HG03135 (cell line): ENCODE measurements around the gene AKR1A1.
"Not testable (repeated sequence)": the region's sequence is repeated elsewhere in the genome, so short reads cannot be mapped to it uniquely, and the experiment has no call there.

Source experiments
- ATAC-seq: cut with Tn5 transposase; IDR thresholded peaks from one replicate; pipeline ENCODE4 v1.9.1; 2021; ENCODE audit warnings: mild to moderate bottlenecking, moderate library complexity; ENCODE audit not compliant: unreplicated experiment

The AKR1A1 gene

DNA sequence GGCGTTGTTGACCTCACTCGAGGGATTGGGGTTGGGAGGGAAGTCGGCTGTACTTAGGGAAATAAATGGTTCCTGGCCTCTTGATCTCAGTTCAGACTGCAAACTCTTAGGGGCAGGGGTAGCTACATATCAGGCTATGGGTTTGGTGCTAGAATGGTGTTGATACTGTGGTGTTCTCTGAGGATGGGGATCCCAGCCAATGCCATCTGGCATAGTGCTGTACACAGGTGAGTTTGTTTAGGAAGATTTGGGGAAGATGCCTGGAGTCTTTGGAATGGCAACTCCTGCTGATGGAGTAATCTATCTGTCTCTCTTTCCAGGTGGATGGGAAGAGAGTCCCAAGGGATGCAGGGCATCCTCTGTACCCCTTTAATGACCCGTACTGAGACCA, 18.9 kb downstream of the AKR1A1 start:
- ATAC-seq, result no peak

DNA sequence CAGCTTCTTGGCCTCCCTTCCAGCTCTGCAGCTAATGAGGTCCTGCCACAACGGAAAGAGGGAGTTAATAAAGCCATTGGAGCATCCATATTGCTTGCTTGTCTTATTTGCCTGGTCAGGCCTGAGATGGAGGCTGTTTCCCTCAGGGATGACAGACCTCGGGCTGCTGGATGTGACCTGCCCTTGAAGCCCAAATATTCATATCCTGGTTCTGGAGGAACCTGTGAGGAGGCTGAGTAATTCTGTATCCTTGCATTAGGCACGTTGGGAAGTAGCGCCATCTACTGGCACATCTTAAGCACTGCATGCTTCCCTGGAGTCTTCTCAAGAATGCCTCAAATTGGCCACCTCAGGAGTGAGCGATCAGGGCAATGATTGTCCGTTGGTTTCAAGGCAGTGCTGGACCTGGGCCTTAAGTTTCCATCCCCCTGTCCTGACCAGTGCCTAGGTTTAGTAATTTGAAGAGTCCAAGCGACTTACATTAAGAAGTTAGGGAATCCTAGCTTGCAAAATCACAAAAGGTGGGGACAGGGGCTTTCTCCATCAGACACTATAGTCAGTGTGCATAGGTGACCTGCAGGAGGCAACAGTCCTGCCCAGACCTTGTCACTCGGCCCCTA, 19.4 kb downstream of the AKR1A1 start:
- no peak for ATAC-seq

DNA sequence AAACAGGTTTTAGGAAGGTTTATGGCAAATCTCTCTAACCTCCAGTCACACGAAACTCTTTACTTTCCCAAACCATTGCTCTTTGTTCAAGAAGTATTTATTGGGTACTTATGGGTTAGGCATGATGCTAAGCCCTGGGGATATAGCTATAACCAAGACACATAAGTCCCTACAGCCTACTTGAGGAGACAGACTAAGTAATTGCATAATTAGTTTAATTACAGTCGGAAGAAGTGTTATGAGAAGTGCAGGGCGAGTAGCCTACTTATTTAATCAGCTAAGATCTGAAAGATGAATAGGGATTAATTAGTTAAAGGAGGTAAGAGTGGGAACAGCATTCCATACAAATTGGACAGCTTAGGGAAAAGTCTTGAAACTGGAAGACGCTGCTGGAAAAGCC, 20.0 kb downstream of the AKR1A1 start:
- no peak for ATAC-seq

DNA sequence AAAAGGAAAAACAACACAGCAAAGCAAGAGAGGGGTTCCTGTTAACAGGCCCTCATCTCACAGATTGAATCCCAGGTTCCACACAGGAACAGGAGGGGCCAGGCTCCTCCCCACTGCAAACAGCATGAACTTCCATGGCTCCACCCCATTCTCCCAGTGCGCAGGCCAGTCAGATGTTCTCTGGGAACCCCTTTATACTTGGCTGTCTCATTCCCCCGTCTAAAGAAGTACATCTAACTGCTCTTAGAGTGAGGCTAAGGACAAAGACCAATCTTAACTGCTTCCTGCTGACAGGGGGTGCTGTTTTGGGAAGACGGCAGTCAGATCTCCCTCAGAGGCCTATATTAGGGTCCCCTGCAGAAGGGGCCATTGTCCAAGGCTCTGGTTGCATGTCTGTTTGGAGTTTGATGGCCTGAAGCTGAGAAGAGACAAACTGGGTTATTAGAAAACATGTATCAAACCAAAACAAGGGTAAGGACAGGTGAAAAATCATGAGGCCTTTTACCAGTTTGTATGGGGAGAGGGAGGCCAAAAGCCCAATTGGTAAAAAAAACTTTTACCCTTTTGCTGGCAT, 22.7 kb downstream of the AKR1A1 start:
- ATAC-seq, result no peak

DNA sequence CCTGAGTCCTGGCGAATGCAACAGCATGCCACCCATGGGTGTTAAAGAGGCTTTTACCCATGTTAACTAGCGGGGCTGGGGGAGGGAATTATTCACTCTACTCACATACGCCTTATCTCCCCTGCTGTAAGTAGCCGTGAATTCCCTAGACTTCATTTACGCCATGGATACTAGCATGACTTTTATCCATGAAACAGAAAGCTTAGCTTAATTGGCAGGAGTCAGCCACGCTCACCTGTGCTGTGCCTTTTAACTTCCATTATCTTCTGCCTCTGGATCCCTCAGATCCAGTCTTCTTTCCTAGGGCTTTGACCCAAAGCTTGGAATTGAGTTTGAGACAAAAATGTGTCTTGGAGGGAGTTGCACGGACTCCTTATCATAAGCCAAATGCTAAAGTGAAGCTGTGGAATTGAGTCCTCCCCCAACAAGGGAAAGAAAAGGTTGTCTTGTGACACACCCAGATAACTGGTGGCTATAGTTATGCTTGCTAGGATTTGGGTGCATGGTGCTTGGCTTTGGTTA, 23.5 kb downstream of the AKR1A1 start:
- ATAC-seq, result no peak

DNA sequence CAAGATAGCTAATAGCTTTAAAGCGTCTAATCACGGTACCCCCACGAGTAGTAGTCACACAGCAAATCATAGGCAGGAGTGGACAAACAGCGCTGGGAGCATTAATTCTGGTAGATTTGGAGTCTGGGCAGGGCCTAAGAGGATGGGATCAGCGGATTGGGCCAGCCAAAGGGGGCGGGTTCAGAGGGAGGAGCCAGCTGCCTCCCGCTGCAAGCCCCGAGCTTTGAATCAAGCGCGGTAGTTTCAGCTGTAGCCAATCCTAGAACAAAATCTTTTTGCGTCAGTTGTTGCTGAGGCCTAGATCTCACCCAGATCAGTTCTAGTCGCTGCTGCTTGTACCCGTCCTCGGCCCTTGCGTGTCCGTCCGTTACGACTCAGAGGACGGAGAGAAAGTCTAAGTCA, 32.6 kb downstream of the AKR1A1 start:
- ATAC-seq, result peak; percentile 79

DNA sequence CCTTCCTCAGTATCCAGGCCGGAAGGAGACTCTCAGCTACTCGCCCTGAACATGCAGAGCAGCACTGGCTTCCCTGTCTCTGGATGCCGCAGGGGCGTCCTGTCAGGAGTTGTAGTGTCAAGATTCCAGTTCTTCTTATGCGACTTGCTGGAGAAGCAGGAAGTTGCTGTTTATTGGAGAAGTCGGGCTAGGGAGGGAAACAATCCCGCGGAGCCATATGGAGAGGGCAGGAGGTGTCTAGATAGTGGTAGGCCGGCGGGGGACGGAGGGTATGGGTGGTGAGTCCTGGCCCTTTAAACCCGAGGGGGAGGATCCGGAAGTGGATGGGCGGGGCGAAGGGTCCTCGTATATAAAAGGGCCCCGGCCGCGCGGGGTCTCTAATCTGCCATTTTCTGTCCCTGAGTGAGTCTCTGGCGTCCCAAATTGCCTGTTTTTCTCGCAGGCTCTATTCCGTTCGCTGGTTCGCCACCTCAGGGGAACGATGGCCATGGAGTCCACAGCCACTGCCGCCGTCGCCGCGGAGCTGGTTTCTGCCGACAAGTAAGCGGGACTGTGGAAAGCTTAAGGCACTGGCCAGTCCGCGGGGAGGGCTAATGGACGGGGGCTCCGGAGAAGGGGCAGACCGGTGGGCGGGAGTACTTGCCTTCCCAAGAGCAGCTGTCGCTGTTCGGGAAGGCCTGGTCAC, 33.2 kb downstream of the AKR1A1 start, which contains the start of gene NASP:
Gene NASP (plus strand): TSS at position 376 of the 685 bp plus-strand sequence. CDS start 106 bp downstream, at position 482.
- peak; percentile 44 for ATAC-seq

DNA sequence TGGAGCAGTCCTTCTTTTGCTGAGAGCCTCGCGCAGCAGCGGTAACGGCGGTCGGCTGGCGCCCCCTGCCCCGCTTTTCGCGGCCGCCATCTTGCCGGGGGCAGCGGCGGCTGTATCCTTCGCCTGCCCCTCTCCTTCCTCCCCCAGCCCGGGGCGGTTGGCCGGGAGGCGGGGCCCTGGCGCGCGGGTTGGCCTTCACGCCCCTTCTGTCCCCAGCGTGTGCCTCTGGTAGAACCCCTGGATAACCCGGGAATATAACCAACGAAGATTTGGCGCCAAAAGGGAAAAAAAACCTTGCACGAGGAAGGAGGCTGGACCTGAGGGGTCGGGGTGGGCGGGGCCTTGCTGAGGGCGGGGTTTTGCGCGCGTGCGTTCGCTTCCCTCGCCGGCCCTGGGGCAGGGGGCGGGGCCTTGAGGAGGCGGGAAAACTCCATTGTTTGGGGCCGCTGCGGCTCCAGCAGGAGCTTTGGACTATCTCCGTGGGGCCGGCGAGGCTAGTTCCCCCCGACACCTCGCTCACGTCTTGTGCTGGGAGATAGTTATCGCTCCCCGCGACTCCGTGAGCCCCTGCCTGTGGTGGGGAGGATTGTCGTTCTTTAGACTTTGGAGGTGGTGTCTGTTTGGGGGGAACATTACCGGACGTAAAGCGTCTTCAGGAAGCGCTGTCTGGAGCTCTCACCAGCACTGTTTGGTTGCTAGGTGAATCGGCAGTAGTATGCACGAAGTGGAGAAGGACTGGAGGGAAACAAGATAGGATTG, 33.9 kb downstream of the AKR1A1 start:
- peak; percentile 33 for ATAC-seq

DNA sequence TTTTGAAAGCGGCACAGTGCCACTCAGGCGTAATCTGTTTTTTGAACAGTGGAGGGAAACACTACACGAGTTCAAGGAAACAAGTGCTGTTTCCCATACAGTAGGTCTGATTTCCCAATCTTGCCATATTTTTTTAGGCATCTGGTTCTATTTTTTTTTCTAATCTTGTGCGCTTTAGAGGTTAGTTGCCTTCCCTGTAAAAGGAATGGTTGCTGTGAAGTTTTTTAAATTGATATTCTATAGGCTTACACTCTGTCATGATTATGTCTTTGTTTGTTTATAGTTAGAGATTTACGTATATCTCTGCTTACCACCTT, 34.4 kb downstream of the AKR1A1 start:
- ATAC-seq, result no peak

DNA sequence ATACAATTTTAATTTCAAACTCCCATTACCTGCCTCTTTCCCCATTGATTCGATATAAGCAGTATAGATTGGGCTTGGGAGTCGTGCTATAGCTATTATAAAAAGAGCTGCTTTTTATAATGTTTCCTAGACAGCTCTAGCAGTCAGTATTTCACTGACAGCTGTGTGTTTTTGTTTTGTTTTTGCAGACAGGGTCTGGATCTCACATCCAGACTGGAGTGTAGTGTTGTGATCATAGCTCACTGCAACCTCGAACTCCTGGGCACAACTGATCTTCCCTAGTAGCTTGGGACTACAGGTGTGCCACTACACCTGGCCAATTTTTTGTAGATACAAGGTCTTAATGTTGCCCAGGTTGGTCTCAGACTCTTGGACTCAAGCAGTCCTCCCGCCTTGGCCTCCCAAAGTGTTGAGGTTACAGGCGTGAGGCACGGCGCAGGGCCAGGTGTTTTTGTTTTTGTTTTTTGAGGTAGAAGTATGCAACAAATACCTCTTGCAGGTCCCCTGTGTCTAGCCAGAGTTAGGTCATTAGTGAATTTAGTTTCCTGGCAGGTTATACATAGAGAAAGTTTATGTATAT, 35.0 kb downstream of the AKR1A1 start:
- ATAC-seq, result no peak

DNA sequence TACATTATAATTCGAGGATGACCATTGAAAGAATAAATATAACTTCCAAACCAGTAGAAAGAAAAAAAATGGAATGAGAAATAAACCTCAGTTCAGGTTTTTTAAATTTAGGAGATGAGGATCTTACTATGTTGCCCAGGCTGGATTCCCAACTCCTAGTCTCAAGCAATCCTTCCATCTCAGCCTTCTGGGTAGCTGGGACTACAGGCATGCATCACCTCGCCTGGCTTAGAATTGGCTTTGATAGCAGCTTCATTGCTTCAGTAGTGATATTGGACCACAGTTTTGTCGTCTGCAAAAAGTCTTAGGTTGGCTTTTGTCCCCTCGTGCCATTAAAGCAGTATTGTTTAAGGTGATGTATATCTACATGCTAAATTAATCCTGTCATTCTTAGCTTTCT, 36.1 kb downstream of the AKR1A1 start:
- no peak for ATAC-seq

DNA sequence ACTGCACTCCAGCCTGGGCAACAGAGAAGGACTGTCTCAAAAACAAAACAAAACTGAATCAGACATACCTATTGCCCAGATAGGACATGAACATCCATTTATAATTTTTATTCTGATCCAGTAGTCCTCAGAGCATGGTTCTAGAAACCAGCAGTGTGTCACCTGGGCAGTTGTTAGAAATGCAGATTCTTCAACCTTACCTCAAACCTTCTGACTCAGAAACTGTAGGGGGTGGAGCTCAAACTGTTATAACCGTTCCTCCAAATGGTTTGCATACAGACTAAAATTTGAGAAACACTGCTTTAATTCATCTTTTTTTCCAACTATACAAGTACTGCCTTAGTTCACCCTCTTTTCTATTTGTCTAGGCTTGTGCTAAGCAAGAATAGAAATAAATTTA, 39.2 kb downstream of the AKR1A1 start:
- ATAC-seq, result no peak

DNA sequence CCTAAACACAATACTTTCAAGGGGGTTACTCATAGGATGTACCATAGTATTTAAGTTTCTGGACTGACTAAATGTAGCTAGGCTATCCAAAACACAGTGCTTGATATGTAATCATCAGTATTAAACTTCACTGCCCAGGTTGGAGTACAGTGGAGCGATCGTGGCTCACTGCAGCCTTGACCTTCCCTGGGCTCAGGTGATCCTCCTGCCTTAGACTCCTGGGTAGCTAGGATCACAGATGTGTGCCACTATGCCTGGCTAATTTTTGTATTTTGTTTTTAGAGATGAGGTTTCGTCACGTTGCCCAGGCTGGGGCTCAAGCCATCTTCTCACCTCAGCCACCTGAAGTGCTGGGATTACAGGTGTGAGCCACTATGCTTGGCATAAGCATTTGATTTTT, 43.8 kb downstream of the AKR1A1 start:
- ATAC-seq, result no peak

DNA sequence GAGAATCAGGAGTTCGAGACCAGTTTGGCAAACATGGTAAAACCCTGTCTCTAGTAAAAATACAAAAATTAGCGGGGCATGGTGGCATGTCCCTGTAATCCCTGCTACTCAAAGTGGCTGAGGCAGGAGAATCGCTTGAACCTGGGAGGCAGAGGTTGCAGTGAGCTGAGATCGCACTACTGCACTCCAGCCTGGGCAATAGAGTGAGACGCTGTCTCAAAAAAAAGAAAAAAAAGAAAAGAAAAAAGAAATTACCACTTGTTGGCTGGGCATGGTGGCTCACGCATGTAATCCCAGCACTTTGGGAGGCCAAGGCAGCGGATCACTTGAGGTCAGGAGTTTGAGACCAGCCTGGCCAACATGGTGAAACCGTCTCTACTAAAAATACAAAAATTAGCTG, 46.1 kb downstream of the AKR1A1 start:
- not testable (repeated sequence) for ATAC-seq

DNA sequence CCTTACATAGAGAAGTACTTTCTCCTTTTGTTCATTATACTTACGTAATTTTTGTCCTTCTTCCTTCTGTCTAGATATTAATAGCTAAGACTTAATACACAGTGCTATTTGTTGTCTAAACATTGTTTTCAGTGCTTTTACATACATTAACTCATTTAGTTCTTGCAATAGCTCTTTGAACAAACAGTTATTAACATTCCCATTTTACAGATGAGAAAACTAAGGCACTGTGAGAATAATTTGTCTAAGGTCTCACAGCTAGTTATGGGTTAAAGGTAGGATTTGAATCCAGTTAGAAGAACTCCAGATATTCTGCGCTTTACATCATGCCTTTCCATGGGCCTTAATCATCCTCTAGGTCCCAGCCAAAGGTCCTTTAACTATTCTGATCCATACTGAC, 53.6 kb downstream of the AKR1A1 start:
- ATAC-seq, result no peak

DNA sequence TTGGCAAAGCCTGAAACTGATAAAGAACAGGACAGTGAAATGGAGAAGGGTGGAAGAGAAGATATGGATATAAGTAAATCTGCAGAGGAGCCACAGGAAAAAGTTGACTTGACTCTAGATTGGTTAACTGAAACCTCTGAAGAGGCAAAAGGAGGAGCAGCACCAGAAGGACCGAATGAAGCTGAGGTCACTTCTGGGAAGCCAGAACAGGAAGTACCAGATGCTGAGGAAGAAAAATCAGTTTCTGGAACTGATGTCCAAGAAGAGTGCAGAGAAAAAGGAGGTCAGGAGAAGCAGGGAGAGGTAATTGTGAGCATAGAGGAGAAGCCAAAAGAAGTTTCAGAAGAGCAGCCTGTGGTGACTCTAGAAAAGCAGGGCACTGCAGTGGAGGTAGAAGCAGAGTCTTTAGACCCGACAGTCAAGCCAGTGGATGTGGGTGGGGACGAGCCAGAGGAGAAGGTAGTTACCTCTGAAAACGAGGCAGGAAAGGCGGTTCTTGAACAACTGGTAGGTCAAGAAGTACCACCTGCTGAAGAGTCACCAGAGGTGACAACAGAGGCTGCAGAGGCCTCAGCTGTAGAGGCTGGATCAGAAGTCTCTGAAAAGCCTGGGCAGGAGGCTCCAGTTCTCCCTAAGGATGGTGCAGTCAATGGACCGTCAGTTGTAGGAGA, 56.9 kb downstream of the AKR1A1 start:
- ATAC-seq, result no peak

DNA sequence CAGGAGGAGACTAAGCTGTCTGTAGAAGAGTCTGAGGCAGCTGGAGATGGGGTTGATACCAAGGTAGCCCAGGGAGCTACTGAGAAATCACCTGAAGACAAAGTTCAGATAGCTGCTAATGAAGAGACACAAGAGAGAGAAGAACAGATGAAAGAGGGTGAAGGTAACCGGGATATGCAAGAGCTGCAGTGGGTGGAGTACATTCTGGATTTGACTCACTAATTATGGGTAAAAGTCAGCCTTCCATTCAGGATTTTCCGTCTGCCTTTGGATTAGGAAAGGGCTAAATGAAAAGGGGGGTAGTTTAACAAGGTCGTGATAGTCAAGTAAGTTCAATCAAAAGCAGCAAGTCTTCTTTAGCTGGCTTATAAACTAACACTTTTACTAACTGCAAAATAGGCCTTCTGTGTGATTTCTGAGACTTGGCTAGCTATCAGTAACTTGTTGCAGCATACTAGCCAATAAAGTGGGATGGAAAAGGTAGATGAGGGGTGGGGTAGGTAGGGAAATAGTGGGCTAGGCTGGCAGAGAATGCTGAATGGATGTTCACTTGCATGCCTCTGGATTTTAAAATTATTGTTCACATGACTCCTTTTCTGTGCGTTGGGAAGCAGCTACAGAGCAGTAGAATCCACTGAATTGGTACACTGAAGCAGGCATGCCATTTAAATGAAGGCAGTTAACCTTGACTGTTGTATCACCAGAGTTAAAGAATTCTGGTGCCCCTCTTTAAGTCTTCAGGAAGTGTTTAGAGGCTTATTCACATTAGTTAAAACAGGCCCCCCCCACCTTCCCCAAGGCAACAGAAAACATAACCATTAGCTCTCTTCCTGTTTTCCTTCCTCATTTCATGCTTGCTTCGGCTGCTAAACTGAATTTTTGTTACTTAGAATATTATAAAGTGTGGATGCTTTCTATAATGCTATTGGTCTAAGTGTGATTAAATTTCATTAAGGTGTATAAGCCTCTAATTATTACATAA, 57.8 kb downstream of the AKR1A1 start:
- no peak for ATAC-seq

DNA sequence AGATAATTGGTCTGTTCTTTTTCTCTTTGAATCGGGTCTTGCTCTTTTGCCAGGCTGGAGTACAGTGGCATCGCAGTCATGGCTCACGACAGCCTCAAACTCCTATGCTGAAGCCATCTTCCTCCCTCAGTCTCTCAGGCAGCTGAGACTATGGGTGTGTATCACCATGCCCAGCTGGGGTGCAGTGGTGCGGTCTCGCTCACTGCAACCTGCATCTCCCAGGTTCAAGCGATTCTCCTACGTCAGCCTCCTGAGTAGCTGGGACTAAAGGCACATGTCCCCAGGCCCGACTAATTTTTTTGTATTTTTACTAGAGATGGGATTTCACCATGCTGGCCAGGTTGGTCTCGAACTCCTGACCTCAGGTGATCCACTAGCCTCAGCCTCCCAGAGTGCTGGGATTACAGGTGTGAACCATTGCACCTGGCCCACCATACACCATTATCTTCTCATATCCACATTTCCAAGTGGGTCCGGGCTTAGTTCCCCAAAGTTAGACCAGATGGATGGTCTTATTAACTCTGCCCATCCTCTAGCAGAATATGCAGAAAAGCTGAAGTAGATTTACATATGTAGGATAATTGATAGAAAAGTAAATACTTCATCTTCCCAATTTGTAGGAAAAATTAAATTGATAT, 60.1 kb downstream of the AKR1A1 start:
- ATAC-seq, result no peak

DNA sequence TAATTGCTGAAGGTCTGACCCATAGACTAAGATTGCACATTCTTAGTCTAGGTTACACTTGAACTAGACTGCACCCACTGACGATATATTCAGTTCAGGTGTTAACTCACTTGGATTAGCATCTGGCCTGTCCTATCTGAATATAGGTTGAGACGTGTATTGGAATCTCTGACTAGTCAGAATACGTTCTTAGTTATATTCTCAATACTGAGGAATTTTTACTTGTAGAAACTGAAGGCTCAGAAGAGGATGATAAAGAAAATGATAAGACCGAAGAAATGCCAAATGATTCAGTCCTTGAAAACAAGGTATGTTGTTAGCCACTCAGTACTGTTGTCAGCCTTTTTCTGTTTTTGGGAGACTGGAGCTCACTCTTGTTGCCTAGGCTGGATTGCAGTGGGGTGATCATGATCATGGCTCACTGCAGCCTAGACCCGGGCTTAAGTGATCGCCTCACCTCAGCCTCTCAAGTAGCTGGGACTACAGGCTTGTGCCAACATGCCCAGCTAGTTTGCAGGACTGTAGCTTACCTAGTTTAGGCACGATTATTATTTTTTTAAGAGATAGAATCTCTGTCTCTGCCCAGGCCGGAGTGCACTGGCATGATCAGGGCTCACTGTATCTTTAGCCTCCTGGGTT, 62.4 kb downstream of the AKR1A1 start:
- ATAC-seq, result no peak
